Lower leg skin (tissue), 4 donors: ENCODE results near the gene TNS2. TPM values are rescaled to one million over a fixed set of nuclear protein-coding genes. Genes with fewer than 3 reads are reported as not detected.

ENCODE experiments used
- DNase-seq, 2 donors: peaks; one replicate each; pipeline ENCODE4 v3.0.0-alpha.2; 2019; ENCODE audit warnings: low spot score in 2 of 2
- H3K4me3 ChIP-seq: fragments of 200-600 bp; sonication (generic); 2 replicates; pipeline ENCODE4 v1.5.1; 2017; ENCODE audit warnings: mild to moderate bottlenecking, low read depth; ENCODE audit not compliant: poor library complexity, severe bottlenecking
- CTCF ChIP-seq, 3 donors: fragments of 450-650 bp; IDR thresholded peaks; one replicate each; pipeline ENCODE4 v1.5.1; 2016; ENCODE audit warnings: antibody characterized with exemption in 3 of 3, mild to moderate bottlenecking in 3 of 3, moderate library complexity in 2 of 3
- POLR2A ChIP-seq, 2 donors: fragments of 450-650 bp; IDR thresholded peaks; one replicate each; pipeline ENCODE4 v1.6.1; 2016 to 2017; ENCODE audit warnings: antibody characterized with exemption in 2 of 2, mild to moderate bottlenecking in 1 of 2, moderate library complexity in 1 of 2
- WGBS, 2 donors: methylation state at CpG; one replicate each; pipeline ENCODE4 v1.1.5; 2018; 5-methylcytosine and 5-hydroxymethylcytosine counted together
- intact Hi-C: fragments of 100-400 bp; cut with DNase I; formaldehyde crosslinking; loops from one replicate; pipeline ENCODE4 v1.15.0; 2023; ENCODE audit warnings: low total_unique reads
- total RNA-seq, 4 donors: library from RNA; depleted of rRNA; stranded (reverse); fragments of >200 nt; gene quantifications; one replicate each; pipeline ENCODE4 v1.1.0, GENCODE V29; 2016

Gene TNS2
- total RNA-seq, 4 donors from 2014 or later = 21.8 to 87.1 (median 65.9) TPM

- intact Hi-C loops = no loop called here
- TF ChIP-seq POLR2A (IDR thresholded peaks at IDR 0.05) (no peak), CTCF (IDR thresholded peaks at IDR 0.05) (no peak)
- WGBS, 2 donors = 29 to 30% methylated on average over 5 of the region's 5 CpGs
- DNase-seq = peak in 1 of 2 donors; percentile 87
- no peak overlapping the region for H3K4me3 ChIP-seq
Measured at GRCh38 chr12:53045696-53046045, 4.2 kb upstream of the TNS2 start.

- DNase-seq = peak; percentile 89 to 98
- TF ChIP-seq POLR2A (IDR thresholded peaks at IDR 0.05) = peak in 1 of 2 donors; percentile 93
- TF ChIP-seq CTCF (IDR thresholded peaks at IDR 0.05) = no peak
- peak overlapping the region; percentile 42 for H3K4me3 ChIP-seq
- WGBS, 2 donors = 1% methylated on average over 27 to 29 of the region's 44 CpGs
- intact Hi-C loops = no loop called here
Measured at GRCh38 chr12:53046655-53047220, 3.1 kb upstream of the TNS2 start.

GRCh38 chr12:53047221-53048032, 2.4 kb upstream of the TNS2 start:
- WGBS, 2 donors = 4% methylated on average over 10 to 19 of the region's 94 CpGs
- H3K4me3 ChIP-seq = peak overlapping the region; percentile 21
- peak in 1 of 2 donors; percentile 96 for DNase-seq
- TF ChIP-seq POLR2A (IDR thresholded peaks at IDR 0.05) (no peak), CTCF (IDR thresholded peaks at IDR 0.05) (no peak)
- intact Hi-C loops = no loop called here

GRCh38 chr12:53048033-53048779, 1.7 kb upstream of the TNS2 start:
- WGBS, 2 donors = 32 to 33% methylated on average over 8 to 10 of the region's 10 CpGs
- intact Hi-C loops = no loop called here
- peak in 1 of 2 donors; percentile 92 for DNase-seq
- H3K4me3 ChIP-seq = no peak overlapping the region
- no peak for TF ChIP-seq POLR2A (IDR thresholded peaks at IDR 0.05)
- TF ChIP-seq CTCF (IDR thresholded peaks at IDR 0.05) = no peak

- DNase-seq = peak in 1 of 2 donors; percentile 94
- intact Hi-C loops = no loop called here
- WGBS, 2 donors = 38 to 50% methylated on average over 6 of the region's 6 CpGs
- peak overlapping the region; percentile 10 for H3K4me3 ChIP-seq
- TF ChIP-seq POLR2A (IDR thresholded peaks at IDR 0.05) (no peak), CTCF (IDR thresholded peaks at IDR 0.05) (no peak)
Measured at GRCh38 chr12:53048780-53049401, 974 bp upstream of the TNS2 start.
